ENCODE results near the gene PCDHB5. TPM values are rescaled to one million over a fixed set of nuclear protein-coding genes. Genes with fewer than 3 reads are reported as not detected.
"Not testable (repeated sequence)": the region's sequence is repeated elsewhere in the genome, so short reads cannot be mapped to it uniquely, and the experiment has no call there.

Gene PCDHB5
- total and polyA plus RNA-seq, 10 of the 15 experiments (the other 5 are each of a cell fraction or from before 2014, with no cell fraction given): 0.09 TPM; not detected in 9

GRCh38 chr5:141174291-141175104 lies 39.5 kb downstream of the PCDHB5 start:
- BruUV-seq (replicated peaks); H3K9me3 ChIP-seq (replicated peaks; ENCODE audit: control insufficient read depth, insufficient read depth, low read length); RAD21 ChIA-PET (ENCODE audit: unreplicated experiment); H3K4me3 ChIP-seq; H4K20me1 ChIP-seq (ENCODE audit: control insufficient read depth, insufficient read depth); ATAC-seq; H3K9ac ChIP-seq (ENCODE audit: control insufficient read depth, insufficient read depth, low read length); H3K79me2 ChIP-seq (ENCODE audit: control insufficient read depth, insufficient read depth, low read length); CTCF ChIA-PET; DNase-seq (ENCODE audit: low read depth, low spot score); intact Hi-C loops (cut with micrococcal nuclease; ENCODE audit: unreplicated experiment); H3K27me3 ChIP-seq (replicated peaks in 1 of 2; ENCODE audit: control insufficient read depth in 2 of 2, insufficient read depth in 2 of 2, low read length in 1 of 2); H3K36me3 ChIP-seq (ENCODE audit: control insufficient read depth in 2 of 2, insufficient read depth in 2 of 2, low read length in 1 of 2); H3K4me1 ChIP-seq (ENCODE audit: control insufficient read depth, insufficient read depth, low read length); H2AFZ ChIP-seq (ENCODE audit: control insufficient read depth, low read depth, low read length); H3K4me2 ChIP-seq (ENCODE audit: control insufficient read depth, insufficient read depth); FAIRE-seq; SMC1A ChIA-PET (ENCODE audit: uncharacterized antibody, unreplicated experiment); H3K27ac ChIP-seq (ENCODE audit: control insufficient read depth, insufficient read depth); POLR2A ChIA-PET: not testable (repeated sequence)
- in situ Hi-C loops (cut with MboI): loop anchor here (5.0 kb wide), 1 partner anchor 38 kb away; the partner anchor contains the start of gene PCDHB13
- 80% methylated on average over 65 of the region's 79 CpGs for WGBS (ENCODE audit: insufficient coverage, insufficient replicate concordance, low lambda C conversion rate, missing lambda C conversion rate)

- SMC1A ChIA-PET (ENCODE audit: uncharacterized antibody, unreplicated experiment): no interaction called here
- CTCF ChIA-PET: no interaction called here
- no peak overlapping the region for H3K27ac ChIP-seq (ENCODE audit: control insufficient read depth, insufficient read depth)
- no peaks in the 10 kb centered on the region for H4K20me1 ChIP-seq (ENCODE audit: control insufficient read depth, insufficient read depth)
- BruUV-seq (replicated peaks): no TSS peak
- H3K36me3 ChIP-seq (ENCODE audit: control insufficient read depth in 2 of 2, insufficient read depth in 2 of 2, low read length in 1 of 2): no peaks in the 10 kb centered on the region
- H3K9ac ChIP-seq (ENCODE audit: control insufficient read depth, insufficient read depth, low read length): no peak overlapping the region
- FAIRE-seq (no peak), ATAC-seq (no peak), DNase-seq (ENCODE audit: low read depth, low spot score) (no peak)
- POLR2A ChIA-PET: no interaction called here
- no peak overlapping the region for H3K4me3 ChIP-seq
- 70% methylated on average over 1 of the region's 1 CpG for WGBS (ENCODE audit: insufficient coverage, insufficient replicate concordance, low lambda C conversion rate, missing lambda C conversion rate)
- H2AFZ ChIP-seq (ENCODE audit: control insufficient read depth, low read depth, low read length): no peak overlapping the region
- H3K4me2 ChIP-seq (ENCODE audit: control insufficient read depth, insufficient read depth): no peak overlapping the region
- H3K79me2 ChIP-seq (ENCODE audit: control insufficient read depth, insufficient read depth, low read length): no peaks in the 10 kb centered on the region
- in situ Hi-C loops (cut with MboI) (loop anchor here (5.0 kb wide), 1 partner anchor 36 kb away; the partner anchor contains the start of gene PCDHB13), intact Hi-C loops (cut with micrococcal nuclease; ENCODE audit: unreplicated experiment) (no loop called here)
- no peaks in the 10 kb centered on the region for H3K4me1 ChIP-seq (ENCODE audit: control insufficient read depth, insufficient read depth, low read length)
- RAD21 ChIA-PET (ENCODE audit: unreplicated experiment): no interaction called here
- no peaks in the 10 kb centered on the region; the same call in 2 of the 3 replicates for H3K9me3 ChIP-seq (replicated peaks; ENCODE audit: control insufficient read depth, insufficient read depth, low read length)
- no peaks in the 10 kb centered on the region for H3K27me3 ChIP-seq (replicated peaks in 1 of 2; ENCODE audit: control insufficient read depth in 2 of 2, insufficient read depth in 2 of 2, low read length in 1 of 2)
- no peak for TF ChIP-seq CBFB (IDR thresholded peaks at IDR 0.05; ENCODE audit: low read depth)
- no peak for TF ChIP-seq SIN3A (IDR thresholded peaks at IDR 0.05; ENCODE audit: low read depth, low read length)
- TF ChIP-seq ZNF384 (IDR thresholded peaks at IDR 0.05; ENCODE audit: borderline replicate concordance, low read depth, low read length): no peak
- TF ChIP-seq SPI1 (IDR thresholded peaks at IDR 0.05; ENCODE audit: borderline replicate concordance, insufficient read depth, low read depth, low read length): no peak
- no peak for TF ChIP-seq ATF3 (IDR thresholded peaks at IDR 0.05; ENCODE audit: borderline replicate concordance, extremely low read depth, low read depth, low read length)
- TF ChIP-seq E2F8 (IDR thresholded peaks at IDR 0.05; ENCODE audit: low read depth, partially characterized antibody): no peak
- TF ChIP-seq MYB (IDR thresholded peaks at IDR 0.05; ENCODE audit: borderline replicate concordance, low read depth, low read length): no peak
- TF ChIP-seq MTA3 (IDR thresholded peaks at IDR 0.05; ENCODE audit: borderline replicate concordance, low read length): no peak
- no peak for TF ChIP-seq PAX8 (IDR thresholded peaks at IDR 0.05)
- no peak for TF ChIP-seq CEBPB (IDR thresholded peaks at IDR 0.05; ENCODE audit: borderline replicate concordance in 1 of 2, low read depth in 2 of 2, low read length in 2 of 2)
- TF ChIP-seq JUND (IDR thresholded peaks at IDR 0.05; ENCODE audit: low read depth, low read length): no peak
- TF ChIP-seq TCF12 (IDR thresholded peaks at IDR 0.05; ENCODE audit: low read depth, low read length): no peak
- no peak for TF ChIP-seq SIX5 (IDR thresholded peaks at IDR 0.05; ENCODE audit: low read depth, low read length, severe bottlenecking)
- no peak for TF ChIP-seq FOS (IDR thresholded peaks at IDR 0.05; ENCODE audit: borderline replicate concordance, extremely low read depth, insufficient read length)
These were observed 40.9 kb downstream of the PCDHB5 start for GRCh38 chr5:141175933-141176332.
